Kasumi-1 (cell line): ENCODE data around the gene GFY.

ENCODE experiments used
- DNase-seq, 2 experiments: peaks; one replicate each; lab custom pipeline; 2025; lab: John Stamatoyannopoulos, UW

The GFY gene

DNA sequence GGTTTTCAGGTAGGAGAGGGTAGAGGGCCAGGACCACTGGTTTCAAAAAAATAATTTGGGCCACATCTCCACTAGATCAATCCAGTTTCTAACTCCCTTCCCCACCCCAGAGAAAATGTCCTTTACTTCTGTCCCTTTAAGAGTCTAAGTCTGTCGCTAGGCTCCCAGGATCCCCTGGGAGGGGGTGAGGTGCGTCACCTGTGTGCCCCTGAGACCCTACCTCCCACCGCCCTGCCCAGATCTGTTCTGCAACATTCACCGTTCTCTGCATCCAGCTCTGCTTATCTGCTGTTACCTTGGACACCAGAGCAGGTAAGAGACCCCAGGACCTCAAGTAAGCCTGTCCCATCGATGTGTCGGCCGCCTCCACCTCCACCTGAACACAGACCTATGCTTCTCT, at the start of gene GFY:
GFY (plus strand) TSS at position 211 of the 400 bp plus-strand sequence. CDS start 1,043 bp downstream, outside the sequence.
- DNase-seq = no peak

- DNase-seq = no peak
Observed at GRCh38 chr19:49378512-49378911, 46.7 kb upstream of the GFY start.

DNA sequence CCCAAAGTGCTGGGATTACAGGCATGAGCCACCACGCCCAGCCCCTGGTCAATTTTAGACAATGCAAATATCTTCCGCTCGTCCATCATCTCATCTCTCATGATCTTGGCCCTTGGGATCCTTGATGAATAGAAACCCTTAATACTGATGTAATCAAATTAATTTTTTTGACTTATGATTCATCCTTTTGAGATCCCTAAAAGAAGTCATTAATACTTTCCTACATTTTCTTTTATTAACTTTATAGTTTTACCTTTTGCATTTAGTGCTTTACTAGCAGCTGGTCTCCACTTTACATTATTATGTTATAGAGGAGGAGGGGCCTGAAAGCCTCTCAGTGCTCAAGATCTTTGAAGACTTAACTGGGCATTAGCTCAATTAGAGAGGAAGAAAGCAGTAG, 44.8 kb upstream of the GFY start:
- DNase-seq = no peak

DNA sequence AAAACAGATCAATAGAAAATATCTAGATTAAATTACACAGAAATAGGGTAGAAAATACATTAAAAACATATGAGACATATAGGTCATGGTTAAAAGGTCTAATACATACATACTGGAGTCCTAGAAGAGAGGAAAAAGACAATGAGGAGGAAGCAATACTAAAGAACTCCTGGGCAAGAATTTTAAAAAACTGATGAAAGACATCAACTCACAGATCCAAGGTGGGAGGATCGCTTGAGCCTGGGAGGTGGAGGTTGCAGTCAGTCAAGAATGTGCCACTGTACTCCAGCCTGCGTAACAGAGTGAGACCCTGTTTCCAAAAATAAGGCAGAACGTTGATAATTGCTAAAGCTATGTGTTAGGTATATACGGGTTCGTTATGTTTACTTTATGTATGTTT, 42.5 kb upstream of the GFY start:
- DNase-seq = no peak

GRCh38 chr19:49383599-49383998, 41.6 kb upstream of the GFY start:
- DNase-seq = no peak

DNA sequence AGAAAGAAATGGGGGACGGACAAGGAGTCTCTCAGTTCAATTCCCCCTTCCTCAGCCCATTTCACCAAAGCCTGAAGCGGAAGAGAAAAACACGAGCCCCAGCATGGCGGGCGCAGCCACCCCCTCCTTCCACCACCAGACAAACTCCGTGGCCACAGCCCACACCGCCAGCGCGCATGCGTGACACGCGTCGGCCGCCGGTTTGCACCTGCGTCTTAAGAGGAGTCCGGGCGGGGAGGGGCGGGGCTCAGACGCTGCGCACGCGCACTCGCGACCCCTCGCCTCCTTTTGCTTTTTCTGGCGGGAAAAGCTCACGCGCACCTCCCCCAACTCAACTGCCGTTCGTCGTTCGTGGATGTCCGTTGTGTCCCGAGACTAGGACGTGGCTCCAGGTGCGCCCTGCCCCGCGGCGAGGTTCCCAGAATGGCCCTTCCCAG, 37.2 kb upstream of the GFY start, which contains the start of gene KASH5:
KASH5 (plus strand) TSS at position 314 of the 437 bp plus-strand sequence. CDS start 2,635 bp downstream, outside the sequence.
- no peak for DNase-seq

- DNase-seq = no peak
Observed at GRCh38 chr19:49389406-49389805, 35.8 kb upstream of the GFY start.

GRCh38 chr19:49390131-49390928, 34.9 kb upstream of the GFY start:
- DNase-seq = no peak

DNA sequence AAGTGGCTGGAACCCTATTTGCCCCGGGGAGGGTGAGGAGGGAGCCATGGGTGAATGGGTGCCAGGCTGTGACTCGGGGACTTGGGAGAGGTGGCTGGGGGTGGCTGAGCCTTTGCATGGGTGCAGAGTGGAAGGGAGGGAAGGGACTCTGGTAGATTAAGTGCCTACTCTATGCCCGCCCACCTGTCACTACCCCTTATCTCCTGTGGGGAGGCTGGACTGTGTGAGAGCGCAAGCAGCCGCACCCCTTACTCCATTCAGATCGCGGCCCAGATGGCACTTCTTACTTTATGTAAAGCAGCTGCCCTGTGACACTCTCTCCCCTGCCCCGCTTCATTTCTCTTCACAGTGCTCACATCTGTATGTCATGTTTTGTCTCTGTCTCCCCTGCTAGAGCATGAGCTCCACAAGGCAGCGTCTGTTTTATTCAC, 34.2 kb upstream of the GFY start:
- no peak for DNase-seq

DNA sequence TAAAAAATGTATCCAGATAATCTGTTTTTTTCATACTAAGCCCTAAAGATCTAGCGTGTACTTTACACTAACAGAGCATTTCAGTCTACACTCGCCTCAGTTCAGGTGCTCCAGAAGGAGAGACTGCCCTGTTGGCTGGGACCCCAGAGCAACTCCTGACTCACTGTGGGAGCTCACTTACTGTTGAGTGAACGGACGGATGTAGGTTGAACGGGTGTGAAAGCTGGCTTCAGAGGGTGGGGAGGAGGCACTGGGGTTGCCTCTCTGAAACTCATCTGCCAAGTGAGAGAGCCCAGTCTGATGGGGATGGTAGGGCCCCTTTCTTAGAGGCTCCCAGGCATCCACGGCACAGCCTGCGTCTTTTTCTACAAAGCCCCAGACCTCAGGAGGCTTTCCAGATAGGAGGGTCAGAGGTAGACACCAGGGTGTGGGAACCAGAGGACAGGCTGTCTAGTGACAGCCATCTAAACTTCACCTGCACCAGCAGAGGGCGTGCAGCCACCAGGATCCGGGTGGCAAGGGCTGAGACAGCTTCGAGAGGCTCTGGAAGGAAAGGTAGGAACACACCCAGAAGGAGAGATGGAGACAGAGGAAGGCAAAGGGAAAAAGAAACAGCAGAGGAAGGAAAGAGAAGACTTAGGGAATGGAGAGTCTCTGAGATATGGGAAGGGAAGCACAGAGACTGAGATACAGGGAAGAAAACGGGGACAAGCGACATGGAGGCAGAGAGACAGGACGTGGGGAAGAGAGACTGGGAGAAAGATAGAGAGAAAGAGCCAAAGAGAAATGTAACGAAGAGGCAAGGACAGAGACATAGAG, 33.4 kb upstream of the GFY start:
- peak; percentile 63 to 77 for DNase-seq

DNA sequence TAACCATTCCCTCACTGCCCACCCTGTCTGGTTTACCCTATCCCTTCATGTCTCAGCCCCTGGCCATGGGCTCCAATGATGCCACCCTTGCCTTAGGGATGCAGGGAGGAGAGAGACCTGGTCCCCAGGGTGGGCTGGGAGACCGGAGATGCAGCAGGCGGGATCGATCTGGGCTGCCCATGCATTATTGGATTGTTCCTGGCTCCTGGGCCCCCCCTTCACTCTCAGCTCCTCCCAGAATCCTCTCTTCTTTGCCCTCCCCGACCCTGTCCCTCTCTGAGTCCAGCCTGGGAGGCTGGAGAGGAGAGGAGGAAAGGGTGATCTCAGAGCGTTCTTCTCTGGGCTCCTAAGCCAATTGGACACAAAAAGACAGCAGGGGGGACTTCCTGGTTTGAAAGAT, 31.3 kb upstream of the GFY start:
- DNase-seq = no peak

- DNase-seq = no peak
Observed at GRCh38 chr19:49395581-49396407, 29.4 kb upstream of the GFY start.

GRCh38 chr19:49396738-49397505, 28.3 kb upstream of the GFY start:
- no peak for DNase-seq

DNA sequence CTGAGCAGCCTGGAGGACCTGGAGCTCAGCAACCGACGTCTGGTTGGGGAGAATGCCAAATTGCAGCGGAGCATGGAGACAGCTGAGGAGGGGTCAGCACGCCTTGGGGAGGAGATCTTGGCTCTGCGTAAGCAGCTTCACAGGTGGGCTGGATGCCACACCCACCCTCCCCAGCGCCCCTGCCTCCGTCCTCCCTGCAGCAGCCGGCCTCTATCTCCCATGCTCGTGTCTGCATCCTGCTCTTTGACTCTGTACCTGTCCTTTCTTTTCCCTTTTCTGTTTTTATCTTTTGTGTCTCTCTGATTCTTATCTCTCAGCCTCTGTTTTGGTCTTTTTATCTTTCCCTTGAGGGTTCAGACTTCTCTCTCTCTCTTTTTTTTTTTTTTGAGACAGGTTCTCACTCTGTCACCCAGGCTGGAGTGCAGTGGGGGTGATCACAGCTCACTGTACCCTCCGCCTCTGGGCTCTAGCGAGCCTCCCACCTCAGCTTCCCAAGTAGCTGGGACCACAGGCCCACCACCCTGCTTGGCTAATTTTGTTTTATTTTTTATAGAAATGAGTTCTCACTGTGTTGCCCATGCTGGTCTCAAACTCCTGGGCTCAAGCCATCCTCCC, 27.1 kb upstream of the GFY start:
- DNase-seq = no peak

GRCh38 chr19:49398931-49399330, 26.3 kb upstream of the GFY start:
- no peak for DNase-seq

- no peak for DNase-seq
Observed at GRCh38 chr19:49400029-49400428, 25.2 kb upstream of the GFY start.

- DNase-seq = peak; percentile 70
Observed at GRCh38 chr19:49403404-49404187, 21.6 kb upstream of the GFY start.

DNA sequence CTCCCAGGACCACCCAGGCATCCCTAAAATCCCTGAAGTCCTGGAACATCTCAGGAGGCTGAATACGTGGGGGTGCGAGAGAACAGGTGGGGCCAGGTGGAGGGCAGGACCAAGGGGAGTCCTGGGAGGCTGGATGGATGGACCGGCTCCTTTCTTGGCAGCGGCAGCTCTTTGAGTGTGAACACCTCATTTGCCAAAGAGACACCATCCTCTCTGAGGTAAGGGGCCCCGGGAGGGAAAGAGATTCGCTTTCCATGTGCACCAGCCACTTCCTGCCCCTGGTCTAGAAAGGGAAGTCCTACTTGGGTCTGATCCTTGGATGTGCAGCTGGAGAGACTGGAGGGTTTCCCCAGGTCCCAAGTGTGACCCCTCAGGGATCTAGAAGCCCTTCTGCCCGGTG, 18.1 kb upstream of the GFY start:
- no peak for DNase-seq

DNA sequence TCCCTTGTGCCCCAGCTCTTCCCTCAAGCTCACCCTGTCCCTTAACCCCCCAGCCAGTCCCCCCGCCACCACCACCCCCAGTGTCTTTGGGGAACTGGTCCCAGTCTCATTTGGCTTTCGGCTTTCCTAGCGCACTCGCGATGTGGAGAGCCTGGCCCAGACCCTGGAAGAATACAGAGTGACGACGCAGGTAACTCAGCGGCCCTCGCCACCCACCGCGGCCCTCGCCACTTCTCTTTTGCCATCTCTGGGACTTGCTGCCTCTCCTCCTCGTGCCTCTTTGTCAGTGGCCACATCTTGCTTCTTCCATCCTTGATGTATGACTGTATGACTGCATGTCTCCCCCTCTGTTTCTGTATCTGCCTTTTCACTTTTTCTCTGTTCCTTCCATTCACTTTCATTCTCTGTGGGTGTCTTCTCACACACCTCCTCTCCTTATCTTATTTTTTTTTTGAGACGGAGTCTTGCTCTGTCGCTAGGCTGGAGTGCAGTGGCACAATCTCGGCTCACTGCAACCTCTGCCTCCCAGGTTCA, 17.6 kb upstream of the GFY start:
- DNase-seq = no peak
